Keratinocyte (primary cell): ENCODE results near the gene TAL1. TPM values are rescaled to one million over a fixed set of nuclear protein-coding genes. Genes with fewer than 3 reads are reported as not detected.
"Not testable (repeated sequence)": the region's sequence is repeated elsewhere in the genome, so short reads cannot be mapped to it uniquely, and the experiment has no call there.

Experiments
- DNase-seq: peaks from one replicate; pipeline ENCODE4 v3.0.0-alpha.2; 2011; ENCODE audit warnings: low read depth, missing footprints, low spot score
- FAIRE-seq: peaks from 2 replicates; lab custom pipeline; 2011; peaks lifted over from hg19 to GRCh38; lab: Jason Lieb, UNC
- H2AFZ ChIP-seq: 2 replicates; pipeline ENCODE4 v1.6.0; 2012; ENCODE audit warnings: low read length, control low read depth, inconsistent platforms; ENCODE audit not compliant: control insufficient read depth
- H3K27ac ChIP-seq: 2 replicates; pipeline ENCODE4 v1.5.1; 2011; ENCODE audit warnings: low read length; ENCODE audit not compliant: control insufficient read depth, insufficient read depth
- H3K27me3 ChIP-seq: 3 replicates; pipeline ENCODE4 v1.6.0; 2011; ENCODE audit warnings: low read length; ENCODE audit not compliant: control insufficient read depth, insufficient read depth; ENCODE audit errors: extremely low read depth
- H3K36me3 ChIP-seq, 2 experiments: 2 replicates in 1 of 2; 3 replicates in 1 of 2; pipeline ENCODE4 v1.5.1; 2011; ENCODE audit warnings: low read length in 2 of 2, mild to moderate bottlenecking in 1 of 2; ENCODE audit not compliant: control insufficient read depth in 2 of 2, insufficient read depth in 2 of 2; ENCODE audit errors: extremely low read depth in 1 of 2
- H3K4me1 ChIP-seq: 3 replicates; pipeline ENCODE4 v1.5.1; 2011; ENCODE audit warnings: low read length; ENCODE audit not compliant: control insufficient read depth, insufficient read depth; ENCODE audit errors: extremely low read depth
- H3K4me2 ChIP-seq: 3 replicates; pipeline ENCODE4 v1.6.0; 2011; ENCODE audit warnings: low read depth, low read length; ENCODE audit not compliant: control insufficient read depth, insufficient read depth; ENCODE audit errors: extremely low read depth
- H3K4me3 ChIP-seq, 3 experiments: fragments of 200-600 bp in 1 of 3; sonication (generic) in 1 of 3; 2 replicates in 2 of 3; 3 replicates in 1 of 3; pipeline ENCODE4 v1.5.1; 2011 to 2016; ENCODE audit warnings: low read length in 3 of 3, mild to moderate bottlenecking in 3 of 3, control low read depth in 2 of 3, inconsistent platforms in 1 of 3, low read depth in 1 of 3, mixed read lengths in 1 of 3, mixed run types in 1 of 3, moderate library complexity in 1 of 3; ENCODE audit not compliant: control insufficient read depth in 2 of 3, insufficient read depth in 2 of 3; ENCODE audit errors: extremely low read depth in 1 of 3
- H3K79me2 ChIP-seq: 2 replicates; pipeline ENCODE4 v1.6.0; 2012; ENCODE audit warnings: low read length; ENCODE audit not compliant: control insufficient read depth, insufficient read depth
- H3K9ac ChIP-seq: 3 replicates; pipeline ENCODE4 v1.6.0; 2011; ENCODE audit warnings: low read length; ENCODE audit not compliant: control insufficient read depth, insufficient read depth; ENCODE audit errors: extremely low read depth
- H3K9me1 ChIP-seq: 3 replicates; pipeline ENCODE4 v1.6.0; 2011; ENCODE audit warnings: low read length; ENCODE audit not compliant: control insufficient read depth, insufficient read depth; ENCODE audit errors: extremely low read depth
- H3K9me3 ChIP-seq: 2 replicates; pipeline ENCODE4 v1.5.1; 2012; ENCODE audit warnings: low read depth, low read length; ENCODE audit not compliant: control insufficient read depth
- H4K20me1 ChIP-seq: 3 replicates; pipeline ENCODE4 v1.6.0; 2011; ENCODE audit warnings: low read length; ENCODE audit not compliant: control insufficient read depth, insufficient read depth; ENCODE audit errors: extremely low read depth
- CTCF ChIP-seq, 3 experiments: IDR thresholded peaks in 1 of 3; conservative IDR thresholded peaks in 1 of 3; optimal IDR thresholded peaks in 1 of 3; 2 replicates in 2 of 3; 3 replicates in 1 of 3; pipeline versions ENCODE3 to v1.5.1; 2011; ENCODE audit warnings: low read length in 3 of 3, mild to moderate bottlenecking in 3 of 3, moderate library complexity in 2 of 3, control low read depth in 1 of 3, inconsistent platforms in 1 of 3; ENCODE audit not compliant: insufficient read depth in 2 of 3; ENCODE audit errors: extremely low read depth in 1 of 3
- EZH2 ChIP-seq: IDR thresholded peaks from one replicate; pipeline ENCODE4 v1.6.1; 2012; ENCODE audit warnings: inconsistent platforms, mild to moderate bottlenecking, low read length, moderate library complexity
- dilution Hi-C: fragments of 300-500 bp; cut with MboI; formaldehyde crosslinking; loops from one replicate; pipeline ENCODE4 v1.7.0; 2020; ENCODE audit warnings: low sequenced_read_pairs; ENCODE audit not compliant: extremely low pct_ligation_motif_present
- polyA plus RNA-seq, 5 experiments: library from polyadenylated mRNA; depleted of rRNA in 3 of 5; stranded (reverse) in 3 of 5; stranded (forward) in 1 of 5; unstranded in 1 of 5; fragments of >200 nt; gene quantifications; 1 replicate in 1 of 5; 2 replicates in 3 of 5; 3 replicates in 1 of 5; pipeline versions ENCODE4 v1.2.1 to v1.2.3, GENCODE V29; 2011 to 2012; ENCODE audit warnings: missing spikeins in 2 of 5, low read depth in 1 of 5, low replicate concordance in 1 of 5

TAL1 gene
- polyA plus RNA-seq, 1 donor (not counting 4 experiments of a cell fraction or from before 2014, with no cell fraction given) = not detected

GRCh38 chr1:47205918-47206317 is 26.1 kb downstream of the TAL1 start:
- H3K9me3 ChIP-seq = no peaks in the 10 kb centered on the region
- H3K27me3 ChIP-seq = no peaks in the 10 kb centered on the region
- no peak overlapping the region for H3K27ac ChIP-seq
- no peak overlapping the region for H3K9ac ChIP-seq
- H3K79me2 ChIP-seq = no peaks in the 10 kb centered on the region
- H3K9me1 ChIP-seq = no peaks in the 10 kb centered on the region
- no peak overlapping the region for H3K4me2 ChIP-seq
- H3K36me3 ChIP-seq = no peaks in the 10 kb centered on the region
- TF ChIP-seq EZH2 (no peak), CTCF (optimal IDR thresholded peaks at IDR 0.05 in 1 of 3, IDR thresholded peaks at IDR 0.05 in 1 of 3, conservative IDR thresholded peaks at IDR 0.05 in 1 of 3; ENCODE audit: extremely low read depth in 1 of 3, insufficient read depth in 2 of 3, low read length in 3 of 3) (no peak)
- dilution Hi-C loops = no loop called here
- no peak overlapping the region for H2AFZ ChIP-seq
- FAIRE-seq (no peak), DNase-seq (no peak)
- no peaks in the 10 kb centered on the region for H4K20me1 ChIP-seq
- H3K4me3 ChIP-seq = no peak overlapping the region
- peaks cover 6% of the 10 kb centered on the region for H3K4me1 ChIP-seq

- H3K4me1 ChIP-seq, FAIRE-seq, dilution Hi-C loops: not testable (repeated sequence)
These were observed 28.5 kb downstream of the TAL1 start for GRCh38 chr1:47203504-47203903.

GRCh38 chr1:47201179-47201578 is 30.8 kb downstream of the TAL1 start:
- Histone ChIP-seq H3K4me2 (no peak overlapping the region), H3K9me1 (no peaks in the 10 kb centered on the region), H3K27ac (no peak overlapping the region), H2AFZ (no peak overlapping the region), H3K79me2 (no peaks in the 10 kb centered on the region), H3K4me1 (no peaks in the 10 kb centered on the region), H3K27me3 (no peaks in the 10 kb centered on the region), H3K9ac (no peak overlapping the region), H3K36me3 (no peaks in the 10 kb centered on the region), H4K20me1 (no peaks in the 10 kb centered on the region), H3K9me3 (no peaks in the 10 kb centered on the region), H3K4me3 (no peak overlapping the region)
- TF ChIP-seq EZH2 (no peak), CTCF (optimal IDR thresholded peaks at IDR 0.05 in 1 of 3, IDR thresholded peaks at IDR 0.05 in 1 of 3, conservative IDR thresholded peaks at IDR 0.05 in 1 of 3; ENCODE audit: extremely low read depth in 1 of 3, insufficient read depth in 2 of 3, low read length in 3 of 3) (no peak)
- DNase-seq = no peak
- dilution Hi-C loops = no loop called here
- no peak for FAIRE-seq

More at GRCh38 chr1:47203504-47203903, 28.5 kb downstream of the TAL1 start:
- H3K9ac ChIP-seq, H3K27me3 ChIP-seq, H3K36me3 ChIP-seq, H3K4me3 ChIP-seq, DNase-seq, H3K9me3 ChIP-seq, H2AFZ ChIP-seq, H3K79me2 ChIP-seq, H3K9me1 ChIP-seq, H3K4me2 ChIP-seq, H4K20me1 ChIP-seq, H3K27ac ChIP-seq: not testable (repeated sequence)
